ENCODE measurements around the gene ATP11A. TPM values are rescaled to one million over a fixed set of nuclear protein-coding genes. Genes with fewer than 3 reads are reported as not detected.

Gene ATP11A
- total and polyA plus RNA-seq, 2 experiments from 2014 or later = 12.3 to 52.6 TPM

GRCh38 chr13:112934078-112934477 is 244.2 kb downstream of the ATP11A start:
- ATAC-seq (no peak), DNase-seq (ENCODE audit: low spot score) (no peak)
- Mint-ChIP-seq H3K27ac (no peak overlapping the region; the same call in 1 of the 2 replicates), H3K27me3 (ENCODE audit: insufficient read depth, low read depth, poor library complexity) (peaks cover 13% of the 10 kb centered on the region), H3K9me3 (no peaks in the 10 kb centered on the region; the same call in 2 of the 3 replicates), H3K4me1 (peaks cover 20% of the 10 kb centered on the region), H3K4me3 (no peak overlapping the region), H3K36me3 (ENCODE audit: low read depth) (0 out of 3 replicates have a peak, but pooled peaks cover 2% of the 10 kb centered on the region)
- no peak overlapping the region for H3K4me3 ChIP-seq
- no peaks in the 10 kb centered on the region for H3K4me1 ChIP-seq (ENCODE audit: insufficient read depth)
- TF ChIP-seq ZNF331 (CRISPR knock-in tag; IDR thresholded peaks at IDR 0.05; ENCODE audit: low read depth) (no peak), ZNF114 (CRISPR knock-in tag; IDR thresholded peaks at IDR 0.05) (no peak), JUNB (IDR thresholded peaks at IDR 0.05; ENCODE audit: unreplicated experiment) (no peak), CTCF (conservative IDR thresholded peaks at IDR 0.05; ENCODE audit: low read depth in 2 of 2) (no peak), NANOG (IDR thresholded peaks at IDR 0.05; ENCODE audit: borderline replicate concordance) (no peak), ZNF462 (CRISPR knock-in tag; IDR thresholded peaks at IDR 0.05) (no peak), STAT1 (IDR thresholded peaks at IDR 0.05; ENCODE audit: unreplicated experiment) (no peak), ETS1 (IDR thresholded peaks at IDR 0.05) (no peak), REST (IDR thresholded peaks at IDR 0.05; ENCODE audit: unreplicated experiment) (no peak), EZH2phosphoT487 (IDR thresholded peaks at IDR 0.05; ENCODE audit: unreplicated experiment) (no peak), POLR2AphosphoS5 (IDR thresholded peaks at IDR 0.05; ENCODE audit: low read depth) (no peak), EZH2 (IDR thresholded peaks at IDR 0.05; ENCODE audit: low read depth, unreplicated experiment) (no peak)
- no peak overlapping the region for H2AFZ ChIP-seq
- H3F3A ChIP-seq (replicated peaks; ENCODE audit: low read depth) = no peaks in the 10 kb centered on the region
- no peaks in the 10 kb centered on the region for H3K36me3 ChIP-seq (ENCODE audit: insufficient read depth)
- peaks cover 8% of the 10 kb centered on the region; the same call in 1 of the 2 replicates for H4K20me1 ChIP-seq (replicated peaks; ENCODE audit: insufficient read depth)
- H3K4me2 ChIP-seq = no peak overlapping the region
- H3K27ac ChIP-seq (ENCODE audit: low read depth) = no peak overlapping the region
- H3K9me2 ChIP-seq (ENCODE audit: insufficient read depth) = no peaks in the 10 kb centered on the region
- H3K79me2 ChIP-seq (replicated peaks; ENCODE audit: insufficient read depth) = no peaks in the 10 kb centered on the region
- H3K27me3 ChIP-seq (ENCODE audit: insufficient read depth) = no peaks in the 10 kb centered on the region

Data from GM23338 (cell line).